Measurements from ENCODE around the gene CERS6. TPM values are rescaled to one million over a fixed set of nuclear protein-coding genes. Genes with fewer than 3 reads are reported as not detected.

The CERS6 gene
- total and polyA plus RNA-seq, 10 of the 15 experiments (the other 5 are each of a cell fraction or from before 2014, with no cell fraction given): 1.3 to 20.4 (median 14.1) TPM

DNA sequence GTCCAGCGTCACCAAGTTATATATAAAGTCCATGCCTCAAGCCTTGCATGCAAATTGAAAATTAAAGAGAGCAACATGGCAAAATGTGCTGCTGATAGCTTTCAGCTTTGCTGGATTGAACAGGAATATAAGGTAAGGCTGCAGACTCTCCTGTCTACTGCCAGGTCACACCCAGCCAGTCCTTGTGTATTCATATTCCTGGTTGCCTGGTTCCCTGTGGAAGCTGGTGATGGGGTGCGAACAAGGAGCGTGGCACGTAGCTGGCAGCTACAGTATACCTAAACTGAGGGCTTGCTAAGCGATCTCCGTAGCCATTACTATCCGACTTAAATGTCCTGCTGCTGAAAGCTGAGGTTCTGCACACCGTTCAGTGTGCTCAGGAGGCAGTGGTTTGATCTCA, 296.3 kb downstream of the CERS6 start:
- Histone ChIP-seq H3K9ac (ENCODE audit: control insufficient read depth, insufficient read depth, low read length) (no peak overlapping the region), H3K36me3 (ENCODE audit: control insufficient read depth in 2 of 2, insufficient read depth in 2 of 2, low read length in 1 of 2) (no peaks in the 10 kb centered on the region; a peak in 2 of 4 replicates), H4K20me1 (ENCODE audit: control insufficient read depth, insufficient read depth) (no peaks in the 10 kb centered on the region), H3K4me2 (ENCODE audit: control insufficient read depth, insufficient read depth) (no peak overlapping the region), H3K4me3 (no peak overlapping the region), H3K79me2 (ENCODE audit: control insufficient read depth, insufficient read depth, low read length) (no peaks in the 10 kb centered on the region), H2AFZ (ENCODE audit: control insufficient read depth, low read depth, low read length) (no peak overlapping the region), H3K27me3 (replicated peaks in 1 of 2; ENCODE audit: control insufficient read depth in 2 of 2, insufficient read depth in 2 of 2, low read length in 1 of 2) (no peaks in the 10 kb centered on the region), H3K4me1 (ENCODE audit: control insufficient read depth, insufficient read depth, low read length) (peaks cover 10% of the 10 kb centered on the region), H3K27ac (ENCODE audit: control insufficient read depth, insufficient read depth) (no peak overlapping the region), H3K9me3 (replicated peaks; ENCODE audit: control insufficient read depth, insufficient read depth, low read length) (no peaks in the 10 kb centered on the region)
- DNase-seq (ENCODE audit: low read depth, low spot score) (no peak), ATAC-seq (no peak), FAIRE-seq (no peak)
- ChIA-PET SMC1A (ENCODE audit: uncharacterized antibody, unreplicated experiment) (no interaction called here), CTCF (no interaction called here), RAD21 (ENCODE audit: unreplicated experiment) (no interaction called here), POLR2A (no interaction called here)
- no peak for TF ChIP-seq HCFC1 (IDR thresholded peaks at IDR 0.05; ENCODE audit: low read length)
- TF ChIP-seq MAX (IDR thresholded peaks at IDR 0.05; ENCODE audit: low read depth, low read length): no peak
- no peak for TF ChIP-seq CBX3 (IDR thresholded peaks at IDR 0.05; ENCODE audit: borderline replicate concordance, low read depth)
- TF ChIP-seq, protein P1, sequence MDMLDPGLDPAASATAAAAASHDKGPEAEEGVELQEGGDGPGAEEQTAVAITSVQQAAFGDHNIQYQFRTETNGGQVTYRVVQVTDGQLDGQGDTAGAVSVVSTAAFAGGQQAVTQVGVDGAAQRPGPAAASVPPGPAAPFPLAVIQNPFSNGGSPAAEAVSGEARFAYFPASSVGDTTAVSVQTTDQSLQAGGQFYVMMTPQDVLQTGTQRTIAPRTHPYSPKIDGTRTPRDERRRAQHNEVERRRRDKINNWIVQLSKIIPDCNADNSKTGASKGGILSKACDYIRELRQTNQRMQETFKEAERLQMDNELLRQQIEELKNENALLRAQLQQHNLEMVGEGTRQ (IDR thresholded peaks at IDR 0.05; ENCODE audit: borderline replicate concordance, low read depth, low read length): no peak
- TF ChIP-seq MTA3 (IDR thresholded peaks at IDR 0.05; ENCODE audit: borderline replicate concordance, low read length): no peak
- TF ChIP-seq ZNF217 (IDR thresholded peaks at IDR 0.05): no peak
- TF ChIP-seq NBN (IDR thresholded peaks at IDR 0.05): no peak
- no peak for TF ChIP-seq FOXM1 (IDR thresholded peaks at IDR 0.05; ENCODE audit: low read depth, low read length)
- no peak for TF ChIP-seq KAT2A (conservative IDR thresholded peaks at IDR 0.05; ENCODE audit: control insufficient read depth, low read depth, low read length)
- no peak for TF ChIP-seq POU2F2 (IDR thresholded peaks at IDR 0.05; ENCODE audit: borderline replicate concordance, low read depth, low read length)
- in situ Hi-C loops (cut with MboI) (no loop called here), intact Hi-C loops (cut with micrococcal nuclease; ENCODE audit: unreplicated experiment) (no loop called here)
- 97% methylated on average over 8 of the region's 8 CpGs for WGBS (ENCODE audit: insufficient coverage, insufficient replicate concordance, low lambda C conversion rate, missing lambda C conversion rate)
- no TSS peak for BruUV-seq (replicated peaks)

All from GM12878 (cell line).